Right renal pelvis (tissue), 4 donors: ENCODE measurements around the gene SP9. TPM values are rescaled to one million over a fixed set of nuclear protein-coding genes. Genes with fewer than 3 reads are reported as not detected.
A peak's percentile ranks its signal among the peaks of the same experiment; 100 is the strongest.
"Not testable (repeated sequence)": the region's sequence is repeated elsewhere in the genome, so short reads cannot be mapped to it uniquely, and the experiment has no call there.

ENCODE experiments used
- DNase-seq, 4 donors: peaks; one replicate each; pipeline ENCODE4 v3.0.0-alpha.2; 2013; ENCODE audit warnings: low read depth in 4 of 4, low spot score in 3 of 4, missing footprints in 1 of 4
- polyA plus RNA-seq, 4 donors: library from polyadenylated mRNA; unstranded; fragments of 120-200 nt; gene quantifications; one replicate each; pipeline ENCODE4 v1.2.1, GENCODE V29; 2013; ENCODE audit not compliant: insufficient read length in 4 of 4

The SP9 gene
- polyA plus RNA-seq, 4 donors: 0.03 TPM; not detected in 3

GRCh38 chr2:174343623-174344455, 9.1 kb downstream of the SP9 start:
- peak in 1 of 4 donors; percentile 26 for DNase-seq

GRCh38 chr2:174344716-174345461, 10.1 kb downstream of the SP9 start:
- no peak for DNase-seq

DNA sequence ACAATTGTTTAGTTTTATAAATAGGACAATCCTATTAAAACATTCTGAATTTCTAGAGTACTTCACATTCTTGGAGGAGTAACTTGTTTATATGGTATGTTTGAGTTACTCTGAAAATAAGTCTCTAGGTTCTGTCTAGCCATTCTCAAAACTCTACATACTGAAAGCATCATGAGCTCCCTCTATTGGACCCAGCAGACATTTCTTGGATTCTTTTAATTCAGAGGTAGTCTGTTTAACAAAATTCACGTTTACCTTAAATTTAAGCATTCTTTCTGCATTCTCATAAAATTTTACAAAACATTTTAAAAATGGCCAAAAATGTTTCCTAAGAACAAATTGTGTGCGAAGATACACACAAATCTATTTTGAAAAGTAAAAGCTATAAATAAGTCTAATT, 15.3 kb downstream of the SP9 start:
- DNase-seq: no peak

DNA sequence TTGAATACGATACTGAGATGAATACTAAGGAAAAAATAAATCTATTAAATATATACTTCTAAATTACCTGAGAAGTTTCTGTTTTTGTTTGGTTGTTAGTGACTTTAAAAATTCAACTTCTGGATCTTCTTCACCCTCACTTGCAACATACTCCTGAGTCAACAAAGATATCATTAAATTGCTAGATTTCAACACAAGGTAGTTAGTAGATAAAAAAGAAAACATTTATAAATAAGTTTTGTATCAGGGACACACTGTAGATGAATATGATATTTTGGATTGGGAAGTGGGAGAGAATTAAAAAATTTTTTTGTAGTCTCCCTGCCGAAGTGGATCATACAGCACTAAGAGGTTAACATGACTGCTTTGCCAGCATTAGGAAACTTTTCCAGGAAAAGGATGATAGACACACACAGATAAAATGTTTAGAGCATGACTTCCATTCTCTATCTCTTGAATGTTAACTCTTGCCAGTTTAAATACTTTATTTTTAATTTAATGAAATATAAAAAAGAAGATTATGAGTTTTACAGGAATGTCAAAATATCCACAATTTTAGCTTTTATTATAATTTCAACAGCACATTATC, 15.9 kb downstream of the SP9 start:
- DNase-seq: no peak

GRCh38 chr2:174353004-174353403, 18.2 kb downstream of the SP9 start:
- DNase-seq: no peak

- DNase-seq: no peak
These were observed 21.6 kb downstream of the SP9 start for GRCh38 chr2:174356347-174356746.

DNA sequence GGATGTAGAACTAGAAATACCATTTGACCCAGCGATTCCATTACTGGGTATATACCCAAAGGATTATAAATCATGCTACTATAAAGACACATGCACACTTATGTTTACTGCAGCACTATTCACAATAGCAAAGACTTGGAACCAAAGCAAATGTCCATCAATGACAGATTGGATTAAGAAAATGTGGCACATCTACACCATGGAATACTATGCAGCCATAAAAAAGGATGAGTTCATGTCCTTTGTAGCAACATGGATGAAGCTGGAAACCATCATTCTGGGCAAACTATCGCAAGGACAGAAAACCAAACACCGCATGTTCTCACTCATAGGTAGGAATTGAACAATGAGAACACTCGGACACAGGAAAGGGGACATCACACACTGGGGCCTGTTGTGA, 24.9 kb downstream of the SP9 start:
- not testable (repeated sequence) for DNase-seq

- no peak for DNase-seq
These were observed 28.2 kb downstream of the SP9 start for GRCh38 chr2:174362949-174363348.

GRCh38 chr2:174363492-174364225, 28.9 kb downstream of the SP9 start:
- not testable (repeated sequence) for DNase-seq

GRCh38 chr2:174364628-174365027, 29.9 kb downstream of the SP9 start:
- DNase-seq: no peak

GRCh38 chr2:174365571-174365970, 30.8 kb downstream of the SP9 start:
- no peak for DNase-seq

DNA sequence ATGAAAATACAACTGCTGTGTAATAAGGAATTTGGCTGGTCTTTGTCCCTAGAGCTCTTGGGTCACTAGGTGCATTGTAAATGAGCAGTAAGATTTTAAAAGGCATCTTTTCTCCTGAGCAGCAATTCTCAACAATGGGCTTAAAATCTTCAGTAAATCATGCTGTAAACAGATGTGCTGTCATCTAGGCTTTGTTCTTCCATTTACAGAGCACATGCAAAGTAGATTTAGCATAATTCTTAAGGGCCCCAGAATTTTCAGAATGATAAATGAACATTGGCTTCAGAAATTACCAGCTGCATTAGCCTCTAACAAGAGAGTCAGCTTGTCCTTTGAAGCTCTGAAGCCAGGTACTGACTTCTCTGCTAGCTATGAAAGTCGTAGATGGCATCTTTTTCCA, 33.9 kb downstream of the SP9 start:
- no peak for DNase-seq

DNA sequence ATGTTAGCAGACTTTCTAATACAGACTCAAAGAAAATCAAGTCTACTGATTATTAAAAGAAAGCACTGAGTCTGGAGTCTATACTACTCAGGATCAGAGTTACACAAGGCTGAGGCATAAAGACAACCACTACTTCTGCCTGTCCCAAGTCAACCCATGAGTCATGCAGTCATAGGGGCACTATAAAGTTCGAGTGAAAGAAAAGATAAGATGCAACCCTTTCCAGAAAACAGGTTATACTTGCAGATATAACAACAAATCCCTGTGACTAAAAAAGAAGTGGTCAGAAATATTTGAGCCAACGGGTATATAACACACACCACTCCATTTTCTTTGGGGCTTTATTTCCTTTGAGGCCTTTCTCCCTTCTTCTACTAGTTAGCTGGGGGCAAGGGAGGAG, 42.2 kb downstream of the SP9 start:
- no peak for DNase-seq

GRCh38 chr2:174383796-174384195, 49.0 kb downstream of the SP9 start:
- DNase-seq: no peak

- no peak for DNase-seq
These were observed 50.4 kb downstream of the SP9 start for GRCh38 chr2:174385201-174385600.

Other genes with a start within 250 kb of the SP9 start
- 100 to 1,000 TPM; 152 to 187 (median 177) TPM for gene OLA1, start 86.4 kb upstream of the SP9 start, polyA plus RNA-seq
- gene SCRN3, start 60.8 kb downstream of the SP9 start, polyA plus RNA-seq: 10 to 100 TPM; 25.6 to 36.6 (median 32.2) TPM
- 10 to 100 TPM in 1 of 4 donors, 1 to 10 TPM in 3; 6.1 to 12.1 (median 8.1) TPM for gene GPR155, start 152.1 kb downstream of the SP9 start, polyA plus RNA-seq